Lower lobe of right lung (tissue), 2 donors: ENCODE results near the gene ARL16. TPM values are rescaled to one million over a fixed set of nuclear protein-coding genes. Genes with fewer than 3 reads are reported as not detected.

Experiments used
- ATAC-seq, 2 donors: fragments of 200-7000 bp; cut with Tn5 transposase; one replicate each; pipeline ENCODE4 v1.9.1; 2020 to 2022; ENCODE audit warnings: mild to moderate bottlenecking in 2 of 2, moderate library complexity in 2 of 2
- DNase-seq: peaks from one replicate; pipeline ENCODE4 v3.0.0-alpha.2; 2020
- H3K27ac ChIP-seq: fragments of 200-600 bp; one replicate; pipeline ENCODE4 v1.8.0; 2022
- H3K27me3 ChIP-seq: fragments of 200-600 bp; one replicate; pipeline ENCODE4 v1.8.0; 2022; ENCODE audit warnings: low read depth
- H3K36me3 ChIP-seq: fragments of 200-600 bp; one replicate; pipeline ENCODE4 v1.8.0; 2022; ENCODE audit warnings: mild to moderate bottlenecking
- H3K4me1 ChIP-seq: fragments of 200-600 bp; one replicate; pipeline ENCODE4 v1.8.0; 2022
- H3K4me3 ChIP-seq: fragments of 200-600 bp; one replicate; pipeline ENCODE4 v1.8.0; 2022; ENCODE audit warnings: mild to moderate bottlenecking
- H3K9me3 ChIP-seq: fragments of 200-600 bp; one replicate; pipeline ENCODE4 v1.8.0; 2022
- CTCF ChIP-seq: fragments of 200-600 bp; IDR thresholded peaks from one replicate; pipeline ENCODE4 v1.8.0; 2022; ENCODE audit warnings: antibody characterized with exemption, mild to moderate bottlenecking
- intact Hi-C: fragments of 100-400 bp; cut with DNase I; formaldehyde crosslinking; loops from one replicate; pipeline ENCODE4 v1.11.0; 2022
- total RNA-seq: library from RNA; stranded (reverse); fragmentation: NEBNext Ultra II Directional; extraction: Animal tissue kit (Norgen Biotek cat#: 25700); gene quantifications from one replicate; pipeline ENCODE4 v1.2.1, GENCODE V29; 2021
- donor health status: DM: no; HTN: yes; CAD: no; lungs with severe emphysema.

Gene ARL16
- total RNA-seq, 1 donor from 2014 or later, result 19.0 TPM

- peaks cover 34% of the 10 kb centered on the region for H3K36me3 ChIP-seq
- ATAC-seq (peak; percentile 98 to 99), DNase-seq (peak; percentile 98)
- H3K4me1 ChIP-seq, result peaks cover 31% of the 10 kb centered on the region
- H3K27me3 ChIP-seq, result no peaks in the 10 kb centered on the region
- H3K9me3 ChIP-seq, result no peaks in the 10 kb centered on the region
- peak within 1 kb of the TSS; percentile 100 for H3K4me3 ChIP-seq
- TF ChIP-seq CTCF, result no peak
- H3K27ac ChIP-seq, result peak within 1 kb of the TSS; percentile 93
- intact Hi-C loops, result no loop called here
Measured at GRCh38 chr17:81666342-81667191, 17.0 kb downstream of the ARL16 start, which contains the start of the genes CCDC137 and OXLD1. CCDC137 (plus strand) TSS chr17:81666737; CDS start chr17:81666767, 30 bp downstream. OXLD1 (minus strand) TSS chr17:81666605; CDS start chr17:81666577, 28 bp downstream.

- ATAC-seq, result no peak
- intact Hi-C loops, result no loop called here
- TF ChIP-seq CTCF, result no peak
- no peaks in the 10 kb centered on the region for H3K27me3 ChIP-seq
- no peak for DNase-seq
- peaks cover 31% of the 10 kb centered on the region for H3K4me1 ChIP-seq
- H3K4me3 ChIP-seq, result peak overlapping the region; percentile 100
- H3K27ac ChIP-seq, result peak overlapping the region; percentile 93
- H3K9me3 ChIP-seq, result no peaks in the 10 kb centered on the region
- peaks cover 29% of the 10 kb centered on the region for H3K36me3 ChIP-seq
Measured at GRCh38 chr17:81666092-81666341, 17.6 kb downstream of the ARL16 start.

GRCh38 chr17:81665205-81666091 lies 18.1 kb downstream of the ARL16 start:
- H3K4me3 ChIP-seq, result peak overlapping the region; percentile 100
- no peaks in the 10 kb centered on the region for H3K9me3 ChIP-seq
- H3K36me3 ChIP-seq, result peaks cover 23% of the 10 kb centered on the region
- ATAC-seq (peak; percentile 52 to 64), DNase-seq (peak; percentile 62)
- peaks cover 31% of the 10 kb centered on the region for H3K4me1 ChIP-seq
- peak overlapping the region; percentile 93 for H3K27ac ChIP-seq
- TF ChIP-seq CTCF, result no peak
- intact Hi-C loops, result no loop called here
- no peaks in the 10 kb centered on the region for H3K27me3 ChIP-seq

- intact Hi-C loops, result no loop called here
- H3K9me3 ChIP-seq, result no peaks in the 10 kb centered on the region
- no peak for TF ChIP-seq CTCF
Measured at GRCh38 chr17:81664051-81664470, 19.5 kb downstream of the ARL16 start.

GRCh38 chr17:81662002-81662401 lies 21.6 kb downstream of the ARL16 start:
- H3K4me1 ChIP-seq, result peaks cover 17% of the 10 kb centered on the region
- DNase-seq (no peak), ATAC-seq (no peak)
- intact Hi-C loops, result no loop called here
- no peaks in the 10 kb centered on the region for H3K9me3 ChIP-seq
- no peaks in the 10 kb centered on the region for H3K27me3 ChIP-seq
- no peak overlapping the region for H3K4me3 ChIP-seq
- TF ChIP-seq CTCF, result no peak
- H3K36me3 ChIP-seq, result peaks cover 11% of the 10 kb centered on the region
- H3K27ac ChIP-seq, result no peak overlapping the region

More at GRCh38 chr17:81664051-81664470, 19.5 kb downstream of the ARL16 start:
- no peak overlapping the region for H3K4me3 ChIP-seq
- peaks cover 31% of the 10 kb centered on the region for H3K4me1 ChIP-seq
- DNase-seq, result no peak
- H3K36me3 ChIP-seq, result peaks cover 11% of the 10 kb centered on the region
- ATAC-seq, result no peak
- no peaks in the 10 kb centered on the region for H3K27me3 ChIP-seq
- no peak overlapping the region for H3K27ac ChIP-seq
